Adrenal gland (tissue), 12 donors: Measurements from ENCODE around the gene TRMT1. TPM values are rescaled to one million over a fixed set of nuclear protein-coding genes. Genes with fewer than 3 reads are reported as not detected.

ENCODE experiments used
- DNase-seq, 7 donors: peaks; one replicate each; pipeline ENCODE4 v3.0.0-alpha.2; 2019 to 2020
- H3K27ac ChIP-seq, 5 donors: fragments of 200-600 bp; sonication (generic) in 4 of 5; 1 replicate in 3 of 5; 2 replicates in 2 of 5; pipeline versions ENCODE4 v1.5.1 to v1.8.0; 2016 to 2020; ENCODE audit warnings: mild to moderate bottlenecking in 1 of 5
- H3K27me3 ChIP-seq: fragments of 200-600 bp; 2 replicates; pipeline ENCODE4 v1.8.0; 2021
- H3K36me3 ChIP-seq, 2 donors: fragments of 200-600 bp; replicated peaks in 1 of 2; 1 replicate in 1 of 2; 2 replicates in 1 of 2; pipeline versions ENCODE4 v1.5.1 to v1.8.0; 2018 to 2022
- H3K4me1 ChIP-seq, 2 donors: fragments of 200-600 bp; replicated peaks in 1 of 2; 1 replicate in 1 of 2; 2 replicates in 1 of 2; pipeline versions ENCODE4 v1.5.1 to v1.8.0; 2018 to 2021
- H3K4me3 ChIP-seq, 4 donors: fragments of 200-600 bp; sonication (generic) in 3 of 4; one replicate each; pipeline ENCODE4 v1.5.1; 2016 to 2018
- H3K9me3 ChIP-seq, 3 donors: fragments of 200-600 bp; sonication (generic) in 1 of 3; replicated peaks in 1 of 3; 1 replicate in 2 of 3; 2 replicates in 1 of 3; pipeline versions ENCODE4 v1.5.1 to v1.8.0; 2016 to 2021
- CTCF ChIP-seq, 6 experiments: fragments of 450-650 bp in 4 of 6; fragments of 200-600 bp in 2 of 6; sonication (generic) in 1 of 6; IDR thresholded peaks; 1 replicate in 5 of 6; 2 replicates in 1 of 6; pipeline versions ENCODE4 v1.5.1 to v1.8.0; 2016 to 2021; ENCODE audit warnings: antibody characterized with exemption in 6 of 6, mild to moderate bottlenecking in 2 of 6, moderate library complexity in 1 of 6
- POLR2A ChIP-seq, 2 donors: fragments of 450-650 bp; IDR thresholded peaks; one replicate each; pipeline ENCODE4 v1.6.1; 2017; ENCODE audit warnings: antibody characterized with exemption in 2 of 2, mild to moderate bottlenecking in 2 of 2, moderate library complexity in 1 of 2
- WGBS, 4 donors: extraction: QIAGEN DNeasy Blood & Tissue Kit in 2 of 4; methylation state at CpG; one replicate each; pipeline versions ENCODE4 v1.1.5 to v1.1.7; 2013 to 2017; 5-methylcytosine and 5-hydroxymethylcytosine counted together
- intact Hi-C, 2 donors: fragments of 100-400 bp; cut with DNase I; formaldehyde crosslinking; loops; one replicate each; pipeline versions ENCODE4 v1.14.1 to v1.15.0; 2022 to 2023
- polyA plus RNA-seq, 3 donors: library from polyadenylated mRNA; stranded (reverse); fragments of 200-250 nt in 2 of 3; fragments of 350-450 nt in 1 of 3; fragmentation: Illumina TruSeq in 1 of 3; extraction: RNeasy Lipid Tissue Mini Kit (QIAGEN cat#74804) in 1 of 3; gene quantifications; one replicate each; pipeline ENCODE4 v1.2.3, GENCODE V29; 2013 to 2014
- total RNA-seq, 9 donors: library from RNA; depleted of rRNA in 4 of 9; stranded (reverse); fragments of >200 nt in 4 of 9; fragments of 120-200 nt in 1 of 9; fragmentation: NEBNext Ultra II Directional in 1 of 9; extraction: Animal tissue kit (Norgen Biotek cat#: 25700) in 1 of 9; gene quantifications; one replicate each; pipeline versions ENCODE4 v1.1.0 to v1.2.4, GENCODE V29; 2013 to 2023
- donor health status: healthy with polysubstance abuse.
- donor health status: Bipolar disorder and iron deficiency.
- donor health status: DM: yes; HTN: yes; CAD: no.
- donor health status: DM: no; HTN: no; CAD: no.
- donor health status: DM: no; HTN: no; CAD: no.
- donor health status: DM: yes; HTN: yes; CAD: no.

Gene TRMT1
- total and polyA plus RNA-seq, 12 donors = 13.4 to 229 (median 35.4) TPM

DNA sequence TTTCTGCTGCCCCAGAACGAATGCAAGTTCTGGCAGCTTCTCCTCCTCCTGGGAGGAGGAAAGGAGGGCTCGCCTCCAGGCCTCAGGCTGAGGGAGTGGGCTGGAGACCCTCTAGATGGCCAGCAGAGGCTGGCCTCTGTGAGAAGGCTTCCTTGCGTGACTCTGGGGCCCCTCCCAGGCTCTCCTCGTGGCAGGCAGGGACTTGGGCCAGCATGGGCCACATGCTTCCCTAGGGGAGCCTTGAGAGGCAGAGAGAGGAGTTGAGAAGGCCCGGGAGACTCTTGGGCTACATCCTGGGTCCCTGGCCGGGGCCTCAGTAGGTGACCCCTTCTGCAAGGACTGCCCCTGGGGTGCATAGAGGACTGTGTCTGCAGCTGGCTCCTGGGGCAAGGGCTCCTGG is 39.8 kb downstream of the TRMT1 start:
- Histone ChIP-seq H3K4me1 (no peaks in the 10 kb centered on the region), H3K36me3 (peaks cover 0 to 6% of the 10 kb centered on the region in 2 donors), H3K9me3 (no peaks in the 10 kb centered on the region), H3K4me3 (no peak overlapping the region), H3K27me3 (no peaks in the 10 kb centered on the region), H3K27ac (no peak overlapping the region)
- TF ChIP-seq CTCF (IDR thresholded peaks at IDR 0.05) = no peak
- no peak for TF ChIP-seq POLR2A (IDR thresholded peaks at IDR 0.05)
- WGBS, 4 donors = 71 to 82% methylated on average over 6 of the region's 6 CpGs; no CpG with 5 or more reads in 2 of the 4 donors
- no peak for DNase-seq
- intact Hi-C loops = no loop called here

- 77 to 90% (median 84%) methylated on average over 6 to 8 of the region's 8 CpGs for WGBS, 4 donors
- TF ChIP-seq CTCF (IDR thresholded peaks at IDR 0.05) (no peak), POLR2A (IDR thresholded peaks at IDR 0.05) (no peak)
- H3K27ac ChIP-seq = no peak overlapping the region
- H3K9me3 ChIP-seq = no peaks in the 10 kb centered on the region
- no peaks in the 10 kb centered on the region for H3K27me3 ChIP-seq
- DNase-seq = no peak
- H3K36me3 ChIP-seq = peaks cover 0 to 6% of the 10 kb centered on the region in 2 donors
- intact Hi-C loops = no loop called here
- no peaks in the 10 kb centered on the region for H3K4me1 ChIP-seq
- H3K4me3 ChIP-seq = no peak overlapping the region
Measured at GRCh38 chr19:13076320-13076719, 40.2 kb downstream of the TRMT1 start.

DNA sequence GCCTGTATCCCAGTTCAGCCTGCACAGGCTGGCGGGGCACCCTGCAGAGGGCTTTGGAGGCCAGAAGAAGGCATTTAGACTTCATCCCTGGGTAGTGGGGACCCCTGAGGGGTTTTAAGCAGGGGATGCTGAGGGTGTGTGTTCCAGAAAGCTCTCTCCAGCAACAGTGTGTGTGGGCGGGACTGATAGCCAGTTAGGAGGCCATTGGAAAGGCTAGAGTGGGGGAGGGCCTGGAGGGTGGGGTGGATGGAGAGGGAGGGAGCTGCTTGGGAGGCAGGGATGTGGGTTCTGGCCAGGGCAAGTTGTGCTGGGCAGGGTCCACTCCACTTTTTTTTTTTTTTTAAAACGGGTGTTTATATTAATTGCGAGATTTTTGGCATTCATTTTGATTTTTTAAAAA is 42.2 kb downstream of the TRMT1 start:
- Histone ChIP-seq H3K4me1 (no peaks in the 10 kb centered on the region), H3K36me3 (peaks cover 0 to 6% of the 10 kb centered on the region in 2 donors), H3K9me3 (no peaks in the 10 kb centered on the region), H3K27ac (no peak overlapping the region), H3K4me3 (no peak overlapping the region), H3K27me3 (no peaks in the 10 kb centered on the region)
- no peak for DNase-seq
- WGBS, 4 donors = 86 to 91% (median 87%) methylated on average over 4 of the region's 4 CpGs
- intact Hi-C loops = no loop called here
- TF ChIP-seq CTCF (IDR thresholded peaks at IDR 0.05) (no peak), POLR2A (IDR thresholded peaks at IDR 0.05) (no peak)

GRCh38 chr19:13073263-13073662 is 43.3 kb downstream of the TRMT1 start:
- intact Hi-C loops = no loop called here
- H3K36me3 ChIP-seq = peaks cover 0 to 6% of the 10 kb centered on the region in 2 donors
- no peak overlapping the region for H3K27ac ChIP-seq
- no peak for DNase-seq
- H3K4me3 ChIP-seq = no peak overlapping the region
- H3K4me1 ChIP-seq = no peaks in the 10 kb centered on the region
- no peaks in the 10 kb centered on the region for H3K27me3 ChIP-seq
- no peak for TF ChIP-seq POLR2A (IDR thresholded peaks at IDR 0.05)
- no peak for TF ChIP-seq CTCF (IDR thresholded peaks at IDR 0.05)
- 92 to 93% (median 92%) methylated on average over 4 to 5 of the region's 5 CpGs for WGBS, 4 donors
- H3K9me3 ChIP-seq = no peaks in the 10 kb centered on the region
